IPS-11a (cell line): ENCODE data around the gene ZC3H18.

Experiments used
- H3K4me3 ChIP-seq: one replicate; pipeline ENCODE4 v1.5.1; 2013; ENCODE audit warnings: low read depth, low read length, control low read depth

Gene ZC3H18

GRCh38 chr16:88548985-88549384 lies 21.2 kb upstream of the ZC3H18 start:
- no peak overlapping the region for H3K4me3 ChIP-seq

DNA sequence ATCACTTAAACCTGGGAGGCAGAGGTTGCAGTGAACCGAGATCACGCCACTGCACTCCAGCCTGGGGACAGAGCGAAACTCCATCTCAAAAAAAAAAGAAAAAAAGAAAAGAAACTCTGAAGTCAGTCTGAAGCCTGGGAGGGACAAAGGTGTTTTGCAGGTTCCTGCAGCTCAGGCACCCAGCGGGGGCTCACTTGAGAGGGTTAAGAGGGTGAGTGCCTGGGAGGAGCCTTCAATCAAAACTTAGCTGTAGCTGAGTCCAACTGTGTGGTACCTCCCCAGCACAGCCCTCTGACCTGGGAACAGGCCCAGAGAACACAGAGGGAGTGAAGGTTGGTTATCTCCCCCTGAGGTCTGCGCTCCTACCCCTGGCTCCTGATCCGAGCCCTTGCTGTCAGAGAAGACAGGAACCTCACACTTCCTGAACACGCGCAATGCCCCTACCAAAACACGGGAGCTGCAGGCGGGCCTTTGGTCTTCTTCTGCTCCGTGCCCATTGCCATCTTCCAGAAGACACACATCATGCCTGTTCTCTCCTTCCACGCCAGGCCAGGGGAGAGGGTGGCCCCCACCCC lies 20.4 kb upstream of the ZC3H18 start:
- H3K4me3 ChIP-seq: no peak overlapping the region

GRCh38 chr16:88550246-88550661 lies 19.9 kb upstream of the ZC3H18 start:
- no peak overlapping the region for H3K4me3 ChIP-seq

DNA sequence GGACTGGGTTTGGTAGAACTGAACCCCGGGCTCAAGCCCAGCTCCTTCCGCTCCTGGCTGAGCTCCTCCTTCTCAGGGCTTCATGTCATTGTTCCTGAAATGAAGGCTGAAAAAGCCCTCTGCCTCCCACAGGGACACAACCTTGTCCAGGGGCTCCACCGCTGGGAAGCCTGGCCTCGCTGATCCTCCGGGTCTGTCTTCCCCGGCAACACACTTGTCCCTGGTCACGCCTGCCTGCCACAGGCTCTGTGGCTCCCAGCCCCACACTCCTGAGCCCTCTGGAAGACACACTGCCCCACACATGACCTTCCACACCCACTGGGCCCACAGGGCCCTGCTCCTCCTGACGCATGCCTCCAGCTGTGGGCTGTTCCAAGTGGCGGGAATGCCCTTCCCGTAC lies 18.0 kb upstream of the ZC3H18 start:
- H3K4me3 ChIP-seq: no peak overlapping the region

DNA sequence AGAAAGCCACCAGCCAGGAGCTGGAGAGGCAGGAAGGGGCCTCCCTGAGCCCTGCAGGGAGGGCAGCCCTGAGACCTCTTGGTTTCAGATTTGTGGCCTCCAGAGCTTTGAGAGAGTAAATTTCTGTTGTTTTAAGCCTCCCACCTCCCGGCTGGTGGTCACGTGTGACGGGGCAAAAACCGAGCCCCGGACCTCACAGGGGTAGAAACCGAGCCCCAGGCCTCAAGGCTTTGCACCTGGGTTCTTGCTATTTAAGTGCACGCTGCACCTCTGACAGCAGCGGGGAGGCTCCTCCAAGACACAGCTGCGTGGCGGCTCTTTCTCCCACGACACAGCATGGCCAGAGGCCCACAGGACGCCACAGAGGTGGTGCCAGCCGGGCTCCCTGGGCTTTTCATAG lies 17.4 kb upstream of the ZC3H18 start:
- no peak overlapping the region for H3K4me3 ChIP-seq

DNA sequence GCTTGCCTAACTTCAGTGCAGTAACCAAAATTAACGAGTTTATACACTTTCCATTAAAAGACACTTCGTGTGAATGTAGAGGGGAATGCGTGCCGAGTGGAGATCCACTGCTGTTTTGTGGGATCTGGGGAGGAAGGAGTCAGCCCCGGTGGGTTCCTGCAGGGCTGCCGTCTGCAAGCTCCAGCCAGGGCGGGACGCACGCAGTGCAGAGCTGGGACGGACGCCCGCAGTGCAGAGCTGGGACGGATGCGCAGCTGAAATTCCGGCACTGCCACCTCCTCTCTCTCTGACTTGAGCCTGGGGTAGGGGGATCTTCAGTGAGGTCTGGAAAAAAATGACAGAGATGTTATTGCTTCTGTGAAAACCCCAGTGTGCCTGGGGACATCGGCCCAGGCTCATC lies 16.5 kb upstream of the ZC3H18 start:
- H3K4me3 ChIP-seq: no peak overlapping the region

- no peak overlapping the region for H3K4me3 ChIP-seq
These were observed 15.4 kb upstream of the ZC3H18 start for GRCh38 chr16:88554711-88555264.

- no peak overlapping the region for H3K4me3 ChIP-seq
These were observed 13.8 kb upstream of the ZC3H18 start for GRCh38 chr16:88556294-88556988.

GRCh38 chr16:88558457-88559442 lies 11.5 kb upstream of the ZC3H18 start:
- no peak overlapping the region for H3K4me3 ChIP-seq

DNA sequence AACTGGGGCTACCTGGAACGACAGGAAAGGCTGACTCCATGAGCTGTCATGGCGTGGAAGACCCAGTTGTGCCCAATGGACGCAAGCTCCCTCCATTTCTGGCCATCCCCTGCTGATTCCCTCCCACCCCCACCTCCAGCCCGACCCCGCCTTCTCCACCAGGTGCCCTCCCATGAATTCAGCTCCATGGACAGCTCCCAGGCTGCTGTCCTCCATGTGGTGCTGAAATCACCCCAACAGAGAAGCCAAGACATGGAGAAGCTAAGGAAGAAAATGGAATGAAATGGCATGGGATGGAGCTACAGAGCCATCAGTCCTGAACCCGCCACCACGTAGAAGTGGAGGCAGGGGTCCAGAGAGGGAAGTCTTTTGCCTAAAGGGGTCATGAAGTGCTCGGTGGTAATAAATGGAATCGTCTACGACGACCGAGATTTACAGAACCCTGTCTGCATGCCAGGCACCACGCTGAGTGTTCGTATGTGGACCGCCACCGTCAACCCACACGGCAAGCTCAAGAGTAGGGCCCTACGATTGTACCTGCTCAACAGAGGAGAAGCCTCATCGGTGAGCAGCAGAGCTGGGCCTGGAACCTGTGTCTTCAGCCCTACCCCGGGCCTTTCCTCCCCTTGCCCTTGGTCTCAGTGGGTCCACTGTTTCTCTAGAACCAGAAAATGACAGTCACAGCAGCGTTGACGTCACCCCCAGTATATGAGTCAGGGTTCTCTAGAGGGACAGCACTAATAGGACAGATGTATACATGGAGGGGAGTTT lies 9.3 kb upstream of the ZC3H18 start:
- no peak overlapping the region for H3K4me3 ChIP-seq

- H3K4me3 ChIP-seq: no peak overlapping the region
These were observed 8.5 kb upstream of the ZC3H18 start for GRCh38 chr16:88561485-88562359.

- H3K4me3 ChIP-seq: no peak overlapping the region
These were observed 4.0 kb upstream of the ZC3H18 start for GRCh38 chr16:88566158-88566557.

DNA sequence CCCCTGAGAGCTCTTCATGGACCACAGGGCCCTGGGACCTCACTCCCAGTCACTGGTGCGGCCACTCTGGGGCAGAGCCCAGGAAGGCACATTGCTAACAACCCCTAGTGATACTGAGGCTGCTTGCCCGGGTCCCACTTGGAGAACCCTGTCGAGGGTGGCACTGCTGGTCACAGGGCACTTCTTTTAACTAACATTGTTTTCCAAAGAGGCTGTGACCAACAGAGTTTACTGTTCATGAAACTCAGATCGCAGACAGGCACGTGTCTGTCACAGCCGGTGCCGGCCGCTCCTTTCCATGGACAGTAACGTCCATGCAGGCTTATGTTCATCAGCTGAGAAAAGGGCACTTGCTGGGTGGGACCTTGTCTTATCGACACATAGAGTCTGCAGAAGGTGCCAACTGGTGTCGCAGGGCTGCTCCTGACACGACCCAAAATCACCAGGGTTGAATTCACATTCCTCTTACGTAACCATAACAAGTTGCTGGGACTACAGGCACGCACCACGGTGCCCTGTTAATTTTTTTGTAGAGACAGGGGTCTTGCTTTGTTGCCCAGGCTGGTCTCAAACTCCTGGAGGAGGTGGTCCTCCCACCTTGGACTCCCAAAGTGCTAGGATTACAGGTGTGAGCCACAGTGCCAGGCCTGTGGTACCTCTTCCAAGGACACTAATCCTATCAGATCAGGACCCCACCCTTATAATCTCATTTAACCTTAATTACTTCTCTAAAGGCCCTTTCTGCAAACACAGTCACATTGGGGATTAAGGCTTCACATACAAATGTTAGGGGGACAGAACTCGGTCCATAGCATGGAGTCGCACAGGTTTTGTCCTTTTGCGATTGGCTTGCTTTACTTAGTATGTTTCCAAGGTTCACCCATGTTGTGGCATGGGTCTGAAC lies 1.2 kb upstream of the ZC3H18 start:
- peak overlapping the region; percentile 27 for H3K4me3 ChIP-seq

GRCh38 chr16:88569614-88569984 lies 604 bp upstream of the ZC3H18 start:
- peak overlapping the region; percentile 27 for H3K4me3 ChIP-seq

- H3K4me3 ChIP-seq: peak overlapping the region; percentile 84
These were observed 489 bp downstream of the ZC3H18 start for GRCh38 chr16:88570691-88571092.

DNA sequence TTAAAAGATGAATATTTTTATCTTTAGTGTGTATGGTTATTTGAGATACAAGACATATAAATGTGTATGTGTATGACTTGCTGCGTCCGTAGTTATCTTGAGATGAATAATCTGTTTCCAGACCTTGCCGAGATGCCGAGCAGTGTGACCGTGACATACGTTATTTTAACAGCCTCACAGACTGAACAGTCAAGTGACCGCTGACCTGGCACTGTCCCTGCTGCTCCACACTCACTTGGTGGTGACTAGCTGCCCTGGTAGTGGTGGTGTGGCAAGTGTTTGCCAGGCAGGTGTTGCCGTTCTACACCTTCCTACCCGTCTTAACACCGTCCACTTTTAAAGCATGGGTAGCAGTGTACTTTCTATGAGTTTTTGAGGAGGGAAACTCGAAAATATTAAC lies 5.0 kb downstream of the ZC3H18 start:
- H3K4me3 ChIP-seq: no peak overlapping the region

DNA sequence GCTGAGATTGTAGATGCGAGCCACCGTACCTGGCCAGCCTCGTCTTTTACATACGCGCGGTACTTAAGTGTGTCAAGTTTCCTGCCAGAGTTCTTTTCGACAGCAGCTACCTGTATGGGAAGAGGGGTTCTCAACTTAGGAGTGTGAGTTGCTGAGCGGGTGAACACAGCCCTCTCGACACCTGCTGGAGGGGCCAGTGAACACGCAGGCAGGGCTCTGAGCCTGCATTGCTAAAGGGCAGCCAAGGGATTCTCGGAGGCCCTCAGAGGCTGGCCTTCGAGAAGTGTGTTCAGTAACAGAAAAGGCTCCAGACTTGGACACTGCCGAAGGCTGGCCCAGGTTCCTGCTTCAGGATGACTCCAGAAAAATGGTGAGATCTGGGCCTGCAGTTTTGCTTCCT lies 6.1 kb downstream of the ZC3H18 start:
- H3K4me3 ChIP-seq: no peak overlapping the region

- no peak overlapping the region for H3K4me3 ChIP-seq
These were observed 7.0 kb downstream of the ZC3H18 start for GRCh38 chr16:88577166-88577565.
